CD14-positive monocyte (primary cell): ENCODE data around the gene AHSG. TPM values are rescaled to one million over a fixed set of nuclear protein-coding genes. Genes with fewer than 3 reads are reported as not detected.

Experiments used
- DNase-seq, 3 donors: peaks; one replicate each; pipeline ENCODE4 v3.0.0-alpha.2; 2011 to 2022
- H2AFZ ChIP-seq: 2 replicates; pipeline ENCODE4 v1.6.0; 2012; ENCODE audit warnings: mild to moderate bottlenecking, low read depth, low read length, inconsistent platforms; ENCODE audit not compliant: insufficient read depth, poor library complexity, severe bottlenecking
- H3K27ac ChIP-seq, 2 donors: 1 replicate in 1 of 2; 2 replicates in 1 of 2; pipeline ENCODE4 v1.5.1; 2012 to 2013; ENCODE audit warnings: low read length in 2 of 2, control low read depth in 1 of 2, inconsistent platforms in 1 of 2, low read depth in 1 of 2, mild to moderate bottlenecking in 1 of 2
- H3K27me3 ChIP-seq, 2 donors: one replicate each; pipeline versions ENCODE4 v1.6.0 to v1.6.1; 2011 to 2013; ENCODE audit warnings: low read length in 2 of 2; ENCODE audit not compliant: control insufficient read depth in 2 of 2, insufficient read depth in 2 of 2
- H3K36me3 ChIP-seq, 2 donors: replicated peaks in 1 of 2; 1 replicate in 1 of 2; 2 replicates in 1 of 2; pipeline versions ENCODE4 v1.5.1 to v1.6.1; 2012 to 2013; ENCODE audit warnings: low read length in 2 of 2, control low read depth in 1 of 2, inconsistent platforms in 1 of 2, mild to moderate bottlenecking in 1 of 2; ENCODE audit not compliant: insufficient read depth in 2 of 2, control insufficient read depth in 1 of 2
- H3K4me1 ChIP-seq, 2 donors: 1 replicate in 1 of 2; 2 replicates in 1 of 2; pipeline versions ENCODE4 v1.5.1 to v1.6.1; 2012 to 2013; ENCODE audit warnings: low read length in 2 of 2, control low read depth in 1 of 2, inconsistent platforms in 1 of 2, mild to moderate bottlenecking in 1 of 2, moderate library complexity in 1 of 2; ENCODE audit not compliant: insufficient read depth in 2 of 2, control insufficient read depth in 1 of 2
- H3K4me2 ChIP-seq: replicated peaks from 2 replicates; pipeline ENCODE3; 2012; ENCODE audit warnings: low read length, moderate library complexity, mild to moderate bottlenecking; ENCODE audit not compliant: poor library complexity, severe bottlenecking; ENCODE audit errors: extremely low read depth
- H3K4me3 ChIP-seq, 3 experiments: fragments of 200-600 bp in 1 of 3; sonication (generic) in 1 of 3; replicated peaks in 1 of 3; 1 replicate in 2 of 3; 2 replicates in 1 of 3; pipeline ENCODE4 v1.5.1; 2011 to 2013; ENCODE audit warnings: low read length in 3 of 3, mild to moderate bottlenecking in 3 of 3, control low read depth in 2 of 3, low read depth in 2 of 3, inconsistent platforms in 1 of 3, moderate library complexity in 1 of 3
- H3K79me2 ChIP-seq: 2 replicates; pipeline ENCODE4 v1.6.0; 2012; ENCODE audit warnings: mild to moderate bottlenecking, control low read depth, inconsistent platforms, low read length, moderate library complexity; ENCODE audit not compliant: insufficient read depth
- H3K9ac ChIP-seq: 2 replicates; pipeline ENCODE4 v1.6.0; 2017; ENCODE audit warnings: low read length, mild to moderate bottlenecking; ENCODE audit not compliant: insufficient read depth, poor library complexity, severe bottlenecking
- H3K9me3 ChIP-seq, 2 donors: replicated peaks in 1 of 2; 1 replicate in 1 of 2; 2 replicates in 1 of 2; pipeline versions ENCODE4 v1.5.1 to v1.6.1; 2012 to 2013; ENCODE audit warnings: low read length in 2 of 2, control low read depth in 1 of 2; ENCODE audit not compliant: control insufficient read depth in 1 of 2, insufficient read depth in 1 of 2
- H4K20me1 ChIP-seq: 2 replicates; pipeline ENCODE4 v1.6.0; 2012; ENCODE audit warnings: mild to moderate bottlenecking, low read length, control low read depth, moderate library complexity; ENCODE audit not compliant: insufficient read depth
- H3K27ac Mint-ChIP-seq, 7 donors: one replicate each; pipeline ENCODE4 v1.8.0; 2020; ENCODE audit warnings: mild to moderate bottlenecking in 7 of 7, mixed read lengths in 7 of 7, moderate library complexity in 6 of 7, inconsistent platforms in 2 of 7
- H3K27me3 Mint-ChIP-seq, 3 donors: one replicate each; pipeline ENCODE4 v1.8.0; 2021 to 2022; ENCODE audit warnings: low read depth in 3 of 3, mild to moderate bottlenecking in 3 of 3, mixed read lengths in 3 of 3, moderate library complexity in 3 of 3, inconsistent platforms in 1 of 3
- H3K36me3 Mint-ChIP-seq, 2 donors: one replicate each; pipeline ENCODE4 v1.8.0; 2020; ENCODE audit warnings: mixed read lengths in 2 of 2, inconsistent platforms in 1 of 2, mild to moderate bottlenecking in 1 of 2
- H3K4me1 Mint-ChIP-seq: one replicate; pipeline ENCODE4 v1.8.0; 2020; ENCODE audit warnings: mild to moderate bottlenecking, mixed read lengths
- H3K4me3 Mint-ChIP-seq, 2 donors: one replicate each; pipeline ENCODE4 v1.8.0; 2020; ENCODE audit warnings: mild to moderate bottlenecking in 2 of 2, mixed read lengths in 2 of 2, moderate library complexity in 1 of 2
- H3K9me3 Mint-ChIP-seq, 7 donors: one replicate each; pipeline ENCODE4 v1.8.0; 2020 to 2022; ENCODE audit warnings: mixed read lengths in 7 of 7, mild to moderate bottlenecking in 6 of 7, moderate library complexity in 6 of 7, inconsistent platforms in 2 of 7
- WGBS: methylation state at CpG from one replicate; pipeline ENCODE4 v1.1.5; 2013; ENCODE audit warnings: missing lambda C conversion rate; ENCODE audit not compliant: insufficient coverage; 5-methylcytosine and 5-hydroxymethylcytosine counted together
- intact Hi-C, 2 donors: fragments of 100-400 bp; cut with micrococcal nuclease; formaldehyde crosslinking; loops; one replicate each; pipeline versions ENCODE4 v1.15.0 to v1.15.1; 2023
- polyA plus RNA-seq, 3 donors: library from polyadenylated mRNA; depleted of rRNA in 1 of 3; unstranded in 2 of 3; stranded (reverse) in 1 of 3; fragments of 300-500 nt in 2 of 3; fragments of >200 nt in 1 of 3; fragmentation: Illumina TruSeq in 2 of 3; gene quantifications; 1 replicate in 2 of 3; 2 replicates in 1 of 3; pipeline ENCODE4 v1.2.3, GENCODE V29; 2012 to 2021
- TF ChIP-seq, protein P1 (sequence below): fragments of 200-600 bp; IDR thresholded peaks from one replicate; pipeline ENCODE4 v1.8.0; 2022; ENCODE audit warnings: antibody characterized with exemption, mild to moderate bottlenecking

Gene AHSG
- polyA plus RNA-seq, 3 donors, result not detected

DNA sequence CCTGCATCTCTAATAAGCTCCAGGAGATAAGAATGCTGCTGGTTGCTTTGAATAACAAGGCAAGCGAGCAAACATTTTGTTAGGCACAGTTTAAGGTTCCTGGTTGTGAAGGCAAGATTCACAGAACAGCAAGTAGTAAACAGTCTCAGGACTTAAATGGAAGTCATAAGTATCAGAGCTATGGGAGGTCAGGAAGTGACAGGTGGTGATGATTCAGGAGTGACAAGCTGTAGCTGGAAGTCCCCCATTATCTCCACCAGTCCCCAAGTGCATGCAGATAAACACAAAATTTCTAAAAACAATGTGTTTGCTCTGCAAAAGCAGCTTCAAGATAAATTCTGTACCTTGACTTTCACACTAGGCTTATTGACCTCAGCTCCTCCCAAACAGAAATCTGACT is 30.6 kb downstream of the AHSG start:
- Mint-ChIP-seq H3K27ac (no peak overlapping the region), H3K4me1 (no peaks in the 10 kb centered on the region), H3K36me3 (no peaks in the 10 kb centered on the region), H3K4me3 (no peak overlapping the region), H3K9me3 (peaks cover 0 to 4% (median 2%) of the 10 kb centered on the region in 7 donors), H3K27me3 (peaks cover 3 to 16% (median 13%) of the 10 kb centered on the region in 3 donors)
- Histone ChIP-seq H3K27ac (no peak overlapping the region), H3K36me3 (no peaks in the 10 kb centered on the region), H3K9ac (no peak overlapping the region), H3K79me2 (no peaks in the 10 kb centered on the region), H3K9me3 (no peaks in the 10 kb centered on the region), H3K27me3 (peaks cover 0 to 2% of the 10 kb centered on the region in 2 donors), H3K4me2 (no peak overlapping the region), H2AFZ (no peak overlapping the region), H4K20me1 (no peaks in the 10 kb centered on the region), H3K4me1 (no peaks in the 10 kb centered on the region), H3K4me3 (no peak overlapping the region)
- 100% methylated on average over 1 of the region's 1 CpG for WGBS
- DNase-seq, result no peak
- intact Hi-C loops, result no loop called here
- TF ChIP-seq, protein P1, sequence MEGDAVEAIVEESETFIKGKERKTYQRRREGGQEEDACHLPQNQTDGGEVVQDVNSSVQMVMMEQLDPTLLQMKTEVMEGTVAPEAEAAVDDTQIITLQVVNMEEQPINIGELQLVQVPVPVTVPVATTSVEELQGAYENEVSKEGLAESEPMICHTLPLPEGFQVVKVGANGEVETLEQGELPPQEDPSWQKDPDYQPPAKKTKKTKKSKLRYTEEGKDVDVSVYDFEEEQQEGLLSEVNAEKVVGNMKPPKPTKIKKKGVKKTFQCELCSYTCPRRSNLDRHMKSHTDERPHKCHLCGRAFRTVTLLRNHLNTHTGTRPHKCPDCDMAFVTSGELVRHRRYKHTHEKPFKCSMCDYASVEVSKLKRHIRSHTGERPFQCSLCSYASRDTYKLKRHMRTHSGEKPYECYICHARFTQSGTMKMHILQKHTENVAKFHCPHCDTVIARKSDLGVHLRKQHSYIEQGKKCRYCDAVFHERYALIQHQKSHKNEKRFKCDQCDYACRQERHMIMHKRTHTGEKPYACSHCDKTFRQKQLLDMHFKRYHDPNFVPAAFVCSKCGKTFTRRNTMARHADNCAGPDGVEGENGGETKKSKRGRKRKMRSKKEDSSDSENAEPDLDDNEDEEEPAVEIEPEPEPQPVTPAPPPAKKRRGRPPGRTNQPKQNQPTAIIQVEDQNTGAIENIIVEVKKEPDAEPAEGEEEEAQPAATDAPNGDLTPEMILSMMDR, result no peak

DNA sequence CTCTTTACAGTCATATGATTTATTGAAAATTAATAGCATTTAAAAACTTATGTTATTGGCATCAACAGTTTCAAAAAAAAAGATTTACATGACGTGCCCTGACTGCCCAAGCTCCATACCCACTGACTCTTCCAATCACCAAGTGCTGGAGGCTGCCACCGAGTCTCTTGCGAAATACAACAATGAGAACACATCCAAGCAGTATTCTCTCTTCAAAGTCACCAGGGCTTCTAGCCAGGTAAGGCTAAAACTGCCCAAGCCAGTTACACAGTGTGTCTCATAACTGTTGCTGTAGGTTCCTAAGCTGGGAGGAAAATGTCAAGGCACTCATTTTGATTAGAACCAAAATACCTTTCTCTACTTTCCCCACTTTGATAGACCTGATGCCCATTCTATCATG is 31.8 kb downstream of the AHSG start:
- Histone ChIP-seq H3K4me1 (no peaks in the 10 kb centered on the region), H3K36me3 (no peaks in the 10 kb centered on the region), H3K9me3 (no peaks in the 10 kb centered on the region), H3K4me3 (no peak overlapping the region), H3K4me2 (no peak overlapping the region), H3K9ac (no peak overlapping the region), H3K27me3 (peaks cover 0 to 2% of the 10 kb centered on the region in 2 donors), H3K79me2 (no peaks in the 10 kb centered on the region), H2AFZ (no peak overlapping the region), H4K20me1 (no peaks in the 10 kb centered on the region), H3K27ac (no peak overlapping the region)
- DNase-seq, result no peak
- intact Hi-C loops, result no loop called here
- no peaks in the 10 kb centered on the region for H3K4me1 Mint-ChIP-seq
- no peak overlapping the region for H3K27ac Mint-ChIP-seq
- no peaks in the 10 kb centered on the region for H3K36me3 Mint-ChIP-seq
- H3K9me3 Mint-ChIP-seq, result peaks cover 0 to 2% (median 0%) of the 10 kb centered on the region in 7 donors
- H3K27me3 Mint-ChIP-seq, result peaks cover 2 to 20% (median 12%) of the 10 kb centered on the region in 3 donors
- TF ChIP-seq, protein P1, result no peak
- H3K4me3 Mint-ChIP-seq, result no peak overlapping the region
- 100% methylated on average over 3 of the region's 3 CpGs for WGBS
